ENCODE results near the gene MCUR1.
"Not testable (repeated sequence)": the region's sequence is repeated elsewhere in the genome, so short reads cannot be mapped to it uniquely, and the experiment has no call there.

Gene MCUR1

DNA sequence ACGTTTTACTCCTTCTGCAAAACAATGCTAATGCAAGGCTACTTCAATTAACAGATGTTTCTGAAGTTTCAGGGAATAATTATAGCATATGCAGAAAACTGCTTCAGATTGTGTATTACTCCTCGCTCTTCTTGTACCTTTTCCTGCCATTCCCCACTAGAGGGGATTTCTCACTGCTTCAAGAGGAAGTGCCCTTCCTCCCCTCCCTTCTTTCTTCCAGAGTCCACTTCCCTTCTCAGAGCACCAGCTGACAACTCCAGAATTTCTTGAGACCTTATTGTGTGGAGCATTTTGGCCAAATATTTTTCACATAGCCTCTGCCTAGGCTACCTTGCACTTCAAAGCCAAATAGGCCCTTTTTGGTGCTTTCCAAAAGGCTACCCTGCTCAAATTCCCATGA, 12.7 kb upstream of the MCUR1 start:
- FAIRE-seq: no peak

DNA sequence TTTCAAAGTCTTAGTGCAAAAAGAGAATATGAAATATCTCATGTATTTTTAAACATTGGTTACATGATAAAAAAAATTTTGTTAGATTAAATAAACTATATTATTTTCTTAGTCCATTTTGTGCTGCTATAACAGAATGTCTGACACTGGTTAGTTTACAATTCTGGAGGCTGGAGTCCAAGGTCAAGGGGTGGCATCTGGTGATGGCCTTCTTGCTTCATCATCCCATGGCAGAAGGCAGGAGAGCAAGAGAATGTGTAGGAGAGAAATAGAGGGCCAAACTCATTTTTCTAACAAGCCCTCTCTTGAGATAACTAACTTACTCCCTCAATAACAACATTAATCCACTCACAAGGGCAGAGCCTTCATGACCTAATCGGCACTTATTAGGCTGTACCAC, 11.5 kb upstream of the MCUR1 start:
- FAIRE-seq: no peak

DNA sequence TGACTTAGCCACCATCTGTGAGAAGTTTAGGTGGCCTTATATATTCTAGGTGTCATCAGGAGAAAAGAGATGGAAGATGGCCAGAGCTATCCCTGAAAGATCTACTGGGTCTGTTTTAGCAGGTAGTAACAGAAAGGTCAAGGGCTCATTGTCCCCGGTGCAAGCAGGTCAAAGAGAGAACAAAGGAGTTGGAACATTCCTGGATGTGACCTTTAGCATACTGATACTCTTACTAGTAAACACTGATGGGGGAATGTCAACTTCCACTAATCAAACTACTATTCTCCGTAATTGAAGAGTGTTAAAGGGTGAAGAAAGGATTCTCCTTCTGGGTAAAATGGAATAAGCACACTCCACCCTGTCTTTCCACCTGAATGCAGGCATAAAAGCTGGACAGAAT, 4.0 kb upstream of the MCUR1 start:
- no peak for FAIRE-seq

DNA sequence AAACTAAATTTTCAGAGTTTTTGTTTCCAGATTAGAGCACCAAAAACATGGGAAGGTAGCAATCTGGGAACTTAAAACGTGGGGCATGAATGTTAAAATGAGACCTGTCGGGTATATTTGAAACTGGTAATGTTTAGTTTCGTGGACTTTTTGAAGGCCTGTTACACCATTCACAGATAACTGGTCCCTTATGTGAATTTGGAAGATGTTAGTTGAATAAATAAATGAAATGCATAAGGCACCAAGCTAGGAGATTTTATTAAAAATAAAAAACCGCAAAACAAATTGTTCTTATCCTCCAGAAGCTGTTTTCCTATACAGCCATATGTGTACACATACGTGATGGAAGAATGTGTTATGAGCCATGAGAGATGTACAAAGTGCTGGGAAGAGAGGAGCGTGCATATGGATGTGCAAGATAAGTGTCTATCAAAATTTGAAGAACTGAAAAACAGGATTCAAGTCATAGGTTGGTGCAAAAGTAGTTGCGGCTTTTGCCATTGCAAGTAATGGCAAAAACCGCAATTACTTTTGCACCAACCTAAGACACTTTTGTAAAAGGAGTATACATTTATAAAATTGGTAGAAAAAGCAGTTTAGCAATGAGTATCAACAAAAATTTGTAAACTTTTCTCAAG, 700 bp upstream of the MCUR1 start:
- no peak for FAIRE-seq

DNA sequence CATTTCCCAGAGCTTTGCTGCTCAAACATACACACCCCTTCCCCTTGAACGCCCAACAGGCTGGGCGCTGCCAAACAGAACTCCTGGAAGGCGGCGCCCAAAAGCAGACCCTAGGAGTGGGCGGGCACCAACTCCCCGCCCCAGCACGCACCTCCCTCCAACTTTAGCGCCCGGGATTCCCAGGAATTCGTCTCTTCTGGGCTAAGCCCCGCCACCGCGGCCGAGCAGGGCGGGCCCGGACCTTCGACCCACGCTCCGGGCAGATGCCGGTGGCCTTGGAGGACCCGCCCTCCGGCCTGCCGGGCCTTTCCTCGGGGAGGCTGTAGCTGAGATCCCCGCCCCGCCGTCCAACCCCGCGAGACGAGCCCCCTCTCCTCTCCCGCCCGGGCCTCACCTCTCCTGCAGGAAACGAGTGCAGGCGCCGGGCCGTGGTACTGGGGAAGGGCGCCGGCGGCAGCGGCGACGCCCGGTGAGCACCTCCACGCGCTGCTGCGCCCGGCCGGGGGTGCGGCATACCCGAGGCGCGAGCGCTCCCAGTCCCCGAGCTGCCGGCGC, 659 bp downstream of the MCUR1 start:
- no peak for FAIRE-seq

DNA sequence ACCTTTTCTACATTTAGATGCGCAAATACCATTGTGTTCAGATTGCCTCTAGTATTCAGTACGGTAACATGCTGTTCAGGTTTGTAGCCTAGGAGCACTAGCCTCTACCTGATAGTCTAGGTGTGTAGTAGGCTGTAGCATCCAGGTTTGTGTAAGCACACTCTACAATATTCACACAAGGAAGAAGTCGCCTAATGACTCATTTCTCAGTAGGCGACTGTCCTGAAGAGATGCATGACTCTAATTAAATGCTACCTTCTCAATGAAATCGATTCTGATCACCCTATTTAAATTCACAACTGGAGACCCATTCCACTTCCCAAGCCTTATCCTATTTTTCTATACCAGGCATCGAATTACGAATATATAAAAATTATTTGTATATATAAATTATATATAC, 1.3 kb downstream of the MCUR1 start:
- no peak for FAIRE-seq

DNA sequence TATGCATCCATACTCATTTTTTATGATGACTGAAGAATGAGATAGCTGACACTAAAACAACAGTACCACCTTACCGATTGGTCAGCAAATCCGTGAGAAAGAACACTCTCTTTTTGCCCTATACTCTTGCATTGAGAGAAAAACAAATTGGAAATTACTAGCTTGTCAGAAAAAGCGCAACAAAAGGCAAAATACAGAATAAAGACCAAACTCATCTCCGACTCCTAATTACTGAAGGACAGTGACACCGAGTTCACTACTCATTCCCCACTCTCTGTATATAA, 2.1 kb downstream of the MCUR1 start:
- FAIRE-seq: no peak

DNA sequence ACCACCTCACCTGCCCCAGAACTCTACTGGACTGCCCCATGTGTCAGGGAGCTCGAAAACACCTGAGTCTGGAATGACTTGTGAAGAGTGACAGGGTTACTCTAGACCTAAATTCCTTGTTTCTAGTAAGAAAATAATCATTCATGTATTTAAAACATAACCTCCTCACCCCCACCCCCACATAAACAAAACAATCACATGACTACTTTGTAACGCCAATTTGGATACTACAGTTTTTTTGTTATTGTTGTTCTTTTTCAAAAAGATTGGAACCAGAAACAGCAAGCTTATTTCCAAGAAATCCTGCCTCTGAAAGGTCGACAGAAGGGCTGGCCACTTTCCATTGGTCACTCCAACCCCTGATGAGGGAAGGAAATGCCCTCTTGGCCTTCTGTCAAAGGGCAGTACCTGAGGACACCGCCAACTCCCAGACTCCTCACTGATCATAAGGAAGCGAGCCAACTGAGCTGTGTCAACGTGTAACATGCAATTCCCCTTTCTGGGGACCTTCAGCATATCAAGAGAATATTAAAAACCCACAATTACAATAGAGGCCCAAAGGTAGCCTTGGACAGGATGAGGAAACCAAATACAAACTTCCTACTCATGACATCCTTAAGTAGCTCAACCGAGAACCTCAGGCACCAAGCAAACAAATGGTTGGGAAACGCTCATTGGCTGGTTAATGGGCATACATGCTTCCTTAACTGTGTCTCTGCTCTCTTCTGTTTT, 2.6 kb downstream of the MCUR1 start:
- FAIRE-seq: no peak

DNA sequence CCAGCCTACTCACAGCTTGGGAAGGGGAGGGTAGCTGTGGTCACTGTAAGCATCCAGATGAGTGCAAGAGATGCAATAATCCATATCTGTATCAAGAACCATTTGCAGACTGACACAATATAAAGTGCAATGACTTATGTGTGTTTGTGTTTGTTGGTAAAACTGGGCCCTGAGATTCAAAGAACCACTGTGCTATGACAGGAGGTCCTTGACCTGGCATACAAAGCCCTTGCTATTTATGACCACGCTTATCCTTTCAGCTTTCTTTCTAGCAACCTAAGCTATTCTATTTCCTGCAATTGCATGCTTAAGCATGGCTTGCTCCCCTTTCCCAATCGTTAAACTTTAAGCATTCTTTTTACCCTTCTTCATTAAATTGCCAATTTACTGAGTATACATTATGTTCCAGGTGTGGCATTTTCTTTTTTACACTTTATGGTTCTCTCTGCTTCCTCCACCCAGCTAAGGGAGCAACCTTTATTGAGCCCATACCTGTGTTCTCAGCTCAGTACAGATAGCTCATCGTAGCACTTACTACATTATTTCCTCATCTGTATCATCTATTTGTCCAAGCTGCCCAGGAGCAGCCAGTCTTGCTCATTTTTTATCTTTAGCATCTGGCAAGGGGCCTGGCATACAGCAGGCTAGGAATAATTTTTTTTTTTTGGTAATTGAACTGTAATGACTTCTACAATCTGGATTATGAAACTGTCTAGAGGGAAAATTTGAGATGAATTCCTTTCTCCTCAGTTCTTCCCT, 3.5 kb downstream of the MCUR1 start:
- FAIRE-seq: no peak

DNA sequence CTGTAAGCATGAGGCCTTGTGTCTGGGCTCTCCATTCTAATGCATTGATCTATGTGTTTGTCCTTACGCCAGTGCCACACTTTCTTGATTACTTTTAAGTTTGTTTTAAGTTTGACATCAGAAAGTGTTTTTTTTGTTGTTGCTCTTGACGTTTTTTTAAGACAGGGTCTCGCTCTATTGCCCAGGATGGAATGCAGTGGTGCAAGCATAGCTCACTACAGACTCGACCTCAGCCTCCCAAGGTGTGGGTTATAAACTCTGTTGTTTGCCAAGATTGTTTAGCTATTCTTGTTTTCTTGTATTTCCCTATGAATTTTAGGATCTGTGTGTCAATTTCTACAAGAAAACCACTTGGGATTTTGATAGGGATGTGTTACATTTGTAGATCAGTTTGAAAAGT, 5.6 kb downstream of the MCUR1 start:
- no peak for FAIRE-seq

DNA sequence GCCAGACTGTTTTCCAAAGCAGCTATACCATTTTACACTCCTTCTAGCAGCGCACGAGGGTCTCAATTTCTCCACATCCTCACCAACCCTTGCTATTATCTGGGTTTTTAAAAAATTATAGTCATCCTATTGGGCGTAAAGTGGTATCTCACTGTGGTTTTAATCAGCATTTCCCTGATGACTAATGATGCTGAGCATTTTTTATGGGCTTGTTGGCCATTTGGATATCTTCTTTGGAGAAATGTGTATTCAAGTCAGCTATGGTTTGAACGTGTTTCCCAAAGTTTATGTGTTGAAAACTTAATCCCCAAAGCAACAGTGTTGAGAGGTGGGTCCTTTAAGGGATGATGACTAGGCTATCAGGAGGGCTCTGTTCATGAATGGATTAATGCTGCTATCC, 6.7 kb downstream of the MCUR1 start:
- FAIRE-seq: no peak

DNA sequence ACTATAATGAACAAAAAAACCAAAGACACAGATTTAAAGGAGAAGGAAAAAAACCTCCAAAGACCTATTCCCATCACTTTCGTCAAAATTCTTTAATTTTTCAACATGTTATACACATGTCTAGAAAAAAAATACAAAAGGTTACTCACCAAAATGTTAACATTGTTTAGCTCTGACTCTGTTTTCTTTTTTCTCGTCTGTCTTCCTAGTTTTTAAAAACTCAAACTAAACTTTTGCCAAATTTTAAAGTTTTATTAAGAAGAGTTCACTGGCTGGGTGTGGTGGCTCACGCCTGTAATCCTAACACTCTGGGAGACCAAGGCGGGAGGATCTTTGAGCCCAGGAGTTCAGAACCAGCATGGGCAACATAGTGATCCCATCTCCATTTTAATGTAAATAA, 10.8 kb downstream of the MCUR1 start:
- FAIRE-seq: no peak

DNA sequence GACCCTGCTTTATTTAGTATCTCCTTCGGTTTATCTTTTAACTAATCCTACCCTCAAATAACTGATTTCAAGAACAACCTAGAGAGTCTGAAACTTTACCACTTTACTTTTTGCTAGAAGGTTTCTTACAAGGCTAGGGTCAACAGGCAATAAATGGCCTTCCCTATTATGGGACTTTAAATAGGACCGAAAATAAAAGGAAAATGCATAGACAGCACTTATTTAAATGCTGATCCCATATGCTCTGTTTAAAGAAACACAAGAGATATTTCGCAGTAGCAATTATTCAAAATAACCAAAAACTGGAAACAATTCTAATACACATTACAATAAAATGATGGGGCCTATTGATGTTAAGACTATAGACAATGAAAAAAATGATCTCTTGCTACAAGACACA, 13.7 kb downstream of the MCUR1 start:
- FAIRE-seq: no peak

DNA sequence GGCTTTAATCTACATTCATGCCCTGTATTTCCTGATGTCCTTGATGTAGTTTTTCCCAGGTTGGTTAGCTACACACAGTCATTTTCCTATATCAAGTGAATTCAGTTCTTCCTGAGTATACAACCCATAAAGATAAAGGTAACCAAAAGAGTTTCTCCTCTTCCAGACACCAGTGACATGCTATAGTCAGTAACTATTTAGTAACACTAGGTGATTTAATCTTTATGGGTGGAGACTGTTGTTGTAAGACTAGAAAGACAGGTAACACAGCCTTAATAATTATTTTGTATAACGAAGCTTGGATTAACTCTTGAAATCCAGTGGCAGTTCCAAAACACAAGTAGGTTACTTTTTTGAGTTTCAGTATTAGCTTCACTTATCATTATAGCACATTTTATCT, 17.6 kb downstream of the MCUR1 start:
- no peak for FAIRE-seq

DNA sequence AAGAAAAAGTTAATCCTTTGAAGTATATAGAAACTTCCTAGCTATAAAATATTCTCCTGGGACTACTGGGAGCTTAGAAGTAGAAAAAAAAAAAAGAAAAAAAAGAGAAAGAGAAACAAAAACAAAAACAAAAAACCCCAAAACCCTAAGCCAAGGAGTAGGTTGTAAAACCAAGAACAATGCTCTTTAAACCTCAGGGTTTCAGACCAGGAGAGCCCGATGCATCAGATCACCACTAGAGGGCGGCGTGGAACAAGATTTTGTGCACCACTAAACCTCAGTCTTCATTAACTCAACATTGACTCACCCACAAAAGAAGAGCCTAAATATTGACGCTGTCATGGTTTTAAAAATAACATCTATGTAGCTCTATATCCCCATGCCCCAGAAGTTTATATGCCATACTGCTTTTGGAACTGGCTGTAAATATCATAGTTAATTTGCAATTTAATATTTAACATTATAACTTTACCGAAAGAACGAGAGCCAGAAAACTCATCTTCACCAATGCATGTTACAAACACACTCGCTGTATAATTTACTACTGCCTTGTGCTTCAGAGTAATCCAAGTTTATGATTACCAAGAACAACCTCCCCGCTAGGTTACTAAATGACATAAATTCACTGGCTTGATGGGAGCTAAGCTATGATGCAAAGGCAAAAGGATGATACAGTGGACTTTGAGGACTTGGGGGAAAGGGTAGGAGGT, 19.2 kb downstream of the MCUR1 start:
- peak; percentile 82 for FAIRE-seq

DNA sequence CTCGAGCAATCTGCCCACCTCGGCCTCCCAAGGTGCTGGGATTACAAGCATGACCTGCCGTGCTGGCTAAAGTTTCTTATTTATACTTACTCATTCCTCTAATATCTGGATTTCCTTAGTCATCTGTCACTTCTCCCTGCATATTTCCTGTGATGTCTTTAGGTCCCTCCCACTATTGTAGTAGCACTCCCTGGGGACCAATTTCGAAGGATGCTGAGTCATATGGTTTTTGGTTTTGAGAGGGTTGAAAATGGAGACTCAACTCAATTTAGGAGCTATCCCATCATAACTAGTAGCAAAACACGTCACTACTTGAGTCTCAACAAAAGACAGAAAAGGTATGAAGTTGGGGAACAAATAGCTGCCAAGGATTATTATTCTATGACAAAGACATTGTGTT, 20.2 kb downstream of the MCUR1 start:
- no peak for FAIRE-seq

DNA sequence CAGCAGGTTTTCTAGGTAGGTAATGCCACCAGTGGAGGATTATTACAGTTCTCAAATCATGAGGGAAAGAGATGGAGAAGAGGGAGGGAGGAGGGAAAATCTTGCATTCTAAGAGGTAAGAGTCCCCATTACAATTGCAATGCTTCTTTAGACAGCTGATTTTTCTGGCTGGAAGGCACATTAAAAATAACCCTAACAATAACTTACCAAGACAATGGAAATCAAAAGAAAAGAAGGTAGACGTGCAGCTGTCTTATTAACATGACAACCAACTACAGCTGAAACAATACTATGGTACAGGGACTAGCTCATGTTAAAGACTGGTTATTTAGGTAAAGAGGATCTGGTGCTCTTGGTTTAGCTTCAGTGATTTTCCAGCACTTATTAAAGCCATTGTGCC, 24.6 kb downstream of the MCUR1 start:
- FAIRE-seq: no peak

DNA sequence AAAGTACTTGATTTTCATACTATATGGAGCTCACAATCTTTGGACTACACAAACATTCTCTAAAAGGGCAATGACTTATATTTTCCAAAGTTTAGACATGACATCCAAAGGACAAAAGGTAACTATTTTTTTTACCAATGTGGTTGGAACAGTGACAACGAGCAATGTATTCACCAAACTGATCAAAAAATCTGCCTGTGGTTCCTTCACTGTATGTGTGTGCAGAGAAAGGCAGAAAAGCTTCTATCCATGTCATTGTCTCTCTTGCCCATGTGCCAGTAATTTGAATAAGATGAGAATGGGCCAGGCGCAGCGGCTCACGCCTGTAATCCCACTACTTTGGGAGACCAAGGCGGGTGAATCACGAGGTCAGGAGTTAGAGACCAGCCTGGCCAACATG, 25.5 kb downstream of the MCUR1 start:
- no peak for FAIRE-seq

DNA sequence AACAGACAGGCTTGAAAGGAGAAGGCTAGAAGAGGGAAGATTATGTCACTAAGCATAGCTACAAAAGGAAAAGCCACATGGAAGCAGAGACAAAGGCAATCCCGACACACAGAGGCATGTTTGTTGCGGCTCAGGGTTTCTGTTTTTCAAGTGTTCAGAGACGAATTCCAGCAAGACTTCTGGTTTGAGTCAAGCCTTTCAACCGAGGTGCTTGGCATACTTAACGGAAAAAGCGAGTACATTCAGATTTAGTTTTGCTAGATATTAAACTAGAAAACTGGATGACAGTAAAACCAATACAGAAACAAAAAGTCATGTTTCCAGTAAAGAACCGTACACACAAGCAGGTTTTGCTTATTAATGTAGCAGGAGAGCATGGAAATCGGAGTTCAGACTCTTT, 27.2 kb downstream of the MCUR1 start:
- FAIRE-seq: no peak

DNA sequence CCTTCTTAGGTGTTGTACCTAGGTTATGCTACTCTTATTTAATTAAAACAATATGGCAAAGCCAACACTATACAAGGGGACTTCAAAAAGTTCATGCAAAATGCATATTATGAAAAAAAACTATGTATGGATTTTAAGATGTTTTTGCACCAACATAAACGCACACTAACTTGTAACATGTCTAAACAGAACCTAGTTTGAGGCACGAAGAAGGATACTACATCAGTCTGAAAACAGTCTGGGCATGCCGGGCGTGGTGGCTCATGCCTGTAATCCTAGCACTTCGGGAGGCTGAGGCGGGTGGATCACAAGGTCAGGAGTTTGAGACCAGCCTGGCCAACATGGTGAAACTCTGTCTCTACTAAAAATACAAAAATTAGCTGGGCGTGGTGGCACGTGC, 34.2 kb downstream of the MCUR1 start:
- not testable (repeated sequence) for FAIRE-seq

DNA sequence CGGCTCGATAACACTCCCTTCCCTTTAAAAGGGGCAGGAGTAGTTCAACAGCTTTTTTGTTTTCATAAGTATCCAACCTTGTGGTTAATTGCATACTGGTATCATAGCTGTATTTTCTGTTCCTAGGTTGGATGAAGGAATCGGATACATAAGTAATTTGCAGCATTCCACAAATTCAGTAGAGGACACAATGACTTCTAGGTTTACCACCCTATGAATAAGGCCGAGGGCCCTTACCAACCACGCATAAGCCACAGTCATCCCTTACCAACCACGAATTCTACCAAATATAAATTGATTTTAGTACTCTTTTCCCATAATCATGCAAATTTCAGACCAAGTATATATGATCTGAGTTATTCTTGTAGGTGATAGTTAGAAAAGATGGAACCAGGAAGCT, 36.3 kb downstream of the MCUR1 start:
- FAIRE-seq: no peak

DNA sequence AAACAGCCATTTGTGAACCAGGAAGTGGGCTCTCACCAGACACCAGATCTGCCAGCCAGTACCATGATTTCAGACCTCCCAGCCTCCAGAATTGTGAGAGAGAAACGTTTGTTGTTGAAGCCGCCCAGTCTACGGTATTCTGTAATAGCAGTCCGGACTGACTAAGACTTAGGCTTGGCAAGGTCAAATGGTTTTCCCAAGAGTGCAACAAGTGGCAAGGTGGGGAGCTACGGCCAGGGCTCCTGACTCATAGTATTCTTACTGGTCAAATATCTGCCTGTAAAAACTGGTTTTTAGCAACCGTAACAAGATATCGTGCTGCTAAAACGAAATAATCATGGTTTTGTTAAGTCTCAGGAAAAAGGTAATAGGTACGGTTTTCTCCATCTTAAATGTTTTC, 37.8 kb downstream of the MCUR1 start:
- FAIRE-seq: no peak

DNA sequence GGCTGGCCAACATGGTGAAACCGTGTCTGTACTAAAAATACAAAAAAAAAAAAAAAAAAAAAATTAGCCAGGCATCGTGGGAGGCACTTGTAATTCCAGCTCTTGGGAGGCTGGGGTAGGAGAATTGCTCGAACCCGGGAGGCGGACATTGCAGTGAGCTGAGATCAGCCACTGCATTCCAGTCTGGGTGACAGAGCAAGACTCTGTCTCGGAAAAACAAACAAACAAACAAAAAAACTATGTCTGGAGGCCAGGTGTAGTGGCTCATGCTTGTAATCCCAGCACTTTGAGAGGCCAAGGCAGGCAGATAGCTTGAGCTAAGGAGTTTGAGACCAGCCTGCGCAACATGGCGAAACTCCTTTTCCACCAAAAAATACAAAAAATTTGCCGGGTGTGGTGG, 38.9 kb downstream of the MCUR1 start:
- not testable (repeated sequence) for FAIRE-seq

Data from TTC549 (cell line).